ENCODE data around the gene SRSF11.
"Not testable (repeated sequence)": the region's sequence is repeated elsewhere in the genome, so short reads cannot be mapped to it uniquely, and the experiment has no call there.

The SRSF11 gene

GRCh38 chr1:70205434-70206118 lies 15.6 kb upstream of the SRSF11 start, which contains the start of gene LRRC40:
Gene LRRC40 (minus strand): TSS chr1:70205579. CDS start chr1:70205540, 39 bp downstream.
- DNase-seq = peak; percentile 96 to 99 (median 97)
- H3K36me3 Mint-ChIP-seq (ENCODE audit: insufficient read depth) = peaks cover 34% of the 10 kb centered on the region
- H3K4me1 Mint-ChIP-seq (ENCODE audit: low read depth in 2 of 2) = peaks cover 46 to 65% of the 10 kb centered on the region in 2 donors
- no peaks in the 10 kb centered on the region for H3K27me3 Mint-ChIP-seq
- peak; percentile 93 for ATAC-seq (replicated peaks)
- H3K27ac Mint-ChIP-seq = peak within 1 kb of the TSS; percentile 98 to 99
- peak within 1 kb of the TSS; percentile 95 to 96 for H3K4me3 Mint-ChIP-seq
- H3K9me3 Mint-ChIP-seq = no peaks in the 10 kb centered on the region

- Mint-ChIP-seq H3K4me1 (ENCODE audit: low read depth in 2 of 2) (peaks cover 46 to 62% of the 10 kb centered on the region in 2 donors), H3K36me3 (ENCODE audit: insufficient read depth) (peaks cover 34% of the 10 kb centered on the region), H3K4me3 (peak overlapping the region; percentile 95 to 96), H3K27ac (peak overlapping the region; percentile 98 to 99)
- ATAC-seq (replicated peaks); H3K9me3 Mint-ChIP-seq; DNase-seq; H3K27me3 Mint-ChIP-seq: not testable (repeated sequence)
Measured at GRCh38 chr1:70206833-70207232, 14.3 kb upstream of the SRSF11 start.

- ATAC-seq (replicated peaks) (no peak), DNase-seq (no peak)
- Mint-ChIP-seq H3K4me3 (peak overlapping the region; percentile 41 to 95), H3K27ac (peak overlapping the region; percentile 98 to 99), H3K36me3 (ENCODE audit: insufficient read depth) (peaks cover 38% of the 10 kb centered on the region), H3K4me1 (ENCODE audit: low read depth in 2 of 2) (peaks cover 44 to 57% of the 10 kb centered on the region in 2 donors), H3K27me3 (no peaks in the 10 kb centered on the region), H3K9me3 (no peaks in the 10 kb centered on the region)
Measured at GRCh38 chr1:70207492-70207891, 13.7 kb upstream of the SRSF11 start.

- H3K9me3 Mint-ChIP-seq = no peaks in the 10 kb centered on the region
- H3K27ac Mint-ChIP-seq = peak overlapping the region; percentile 5 to 80
- H3K36me3 Mint-ChIP-seq (ENCODE audit: insufficient read depth) = peaks cover 38% of the 10 kb centered on the region
- no peak overlapping the region for H3K4me3 Mint-ChIP-seq
- peaks cover 41 to 56% of the 10 kb centered on the region in 2 donors for H3K4me1 Mint-ChIP-seq (ENCODE audit: low read depth in 2 of 2)
- ATAC-seq (replicated peaks) = no peak
- no peaks in the 10 kb centered on the region for H3K27me3 Mint-ChIP-seq
- no peak for DNase-seq
Measured at GRCh38 chr1:70208292-70208691, 12.9 kb upstream of the SRSF11 start.

GRCh38 chr1:70210820-70211219 lies 10.4 kb upstream of the SRSF11 start:
- peaks cover 19 to 34% of the 10 kb centered on the region in 2 donors for H3K4me1 Mint-ChIP-seq (ENCODE audit: low read depth in 2 of 2)
- no peak overlapping the region for H3K4me3 Mint-ChIP-seq
- peaks cover 34% of the 10 kb centered on the region for H3K36me3 Mint-ChIP-seq (ENCODE audit: insufficient read depth)
- DNase-seq (no peak), ATAC-seq (replicated peaks) (no peak)
- H3K9me3 Mint-ChIP-seq = no peaks in the 10 kb centered on the region
- peak overlapping the region in 1 of 2 donors; percentile 5 for H3K27ac Mint-ChIP-seq
- H3K27me3 Mint-ChIP-seq = no peaks in the 10 kb centered on the region

GRCh38 chr1:70211541-70211940 lies 9.6 kb upstream of the SRSF11 start:
- Mint-ChIP-seq H3K4me1 (ENCODE audit: low read depth in 2 of 2) (peaks cover 18 to 30% of the 10 kb centered on the region in 2 donors), H3K9me3 (no peaks in the 10 kb centered on the region), H3K36me3 (ENCODE audit: insufficient read depth) (peaks cover 40% of the 10 kb centered on the region), H3K4me3 (no peak overlapping the region), H3K27ac (peak overlapping the region in 1 of 2 donors; percentile 77), H3K27me3 (no peaks in the 10 kb centered on the region)
- ATAC-seq (replicated peaks) (no peak), DNase-seq (no peak)

GRCh38 chr1:70220015-70220414 lies 1.2 kb upstream of the SRSF11 start:
- ATAC-seq (replicated peaks) (no peak), DNase-seq (no peak)
- H3K4me1 Mint-ChIP-seq (ENCODE audit: low read depth in 2 of 2) = peaks cover 22 to 41% of the 10 kb centered on the region in 2 donors
- H3K27ac Mint-ChIP-seq = peak overlapping the region in 1 of 2 donors; percentile 92
- no peaks in the 10 kb centered on the region for H3K27me3 Mint-ChIP-seq
- peaks cover 64% of the 10 kb centered on the region for H3K36me3 Mint-ChIP-seq (ENCODE audit: insufficient read depth)
- no peaks in the 10 kb centered on the region for H3K9me3 Mint-ChIP-seq
- H3K4me3 Mint-ChIP-seq = peak overlapping the region in 1 of 2 donors; percentile 89

- H3K9me3 Mint-ChIP-seq = no peaks in the 10 kb centered on the region
- ATAC-seq (replicated peaks) (no peak), DNase-seq (no peak)
- H3K4me1 Mint-ChIP-seq (ENCODE audit: low read depth in 2 of 2) = peaks cover 22 to 44% of the 10 kb centered on the region in 2 donors
- H3K27me3 Mint-ChIP-seq = no peaks in the 10 kb centered on the region
- peaks cover 59% of the 10 kb centered on the region for H3K36me3 Mint-ChIP-seq (ENCODE audit: insufficient read depth)
- peak overlapping the region; percentile 73 to 89 for H3K4me3 Mint-ChIP-seq
- H3K27ac Mint-ChIP-seq = peak overlapping the region; percentile 91 to 99
Measured at GRCh38 chr1:70220517-70221237, 503 bp upstream of the SRSF11 start.

GRCh38 chr1:70222716-70223235 lies 1.6 kb downstream of the SRSF11 start:
- DNase-seq = no peak
- Mint-ChIP-seq H3K9me3 (no peaks in the 10 kb centered on the region), H3K27me3 (no peaks in the 10 kb centered on the region), H3K4me1 (ENCODE audit: low read depth in 2 of 2) (peaks cover 27 to 51% of the 10 kb centered on the region in 2 donors), H3K27ac (peak overlapping the region; percentile 91 to 99), H3K4me3 (peak overlapping the region; percentile 73 to 89), H3K36me3 (ENCODE audit: insufficient read depth) (peaks cover 51% of the 10 kb centered on the region)
- ATAC-seq (replicated peaks) = no peak

GRCh38 chr1:70224954-70225353 lies 3.8 kb downstream of the SRSF11 start:
- H3K27ac Mint-ChIP-seq = peak overlapping the region in 1 of 2 donors; percentile 99
- peaks cover 58% of the 10 kb centered on the region for H3K36me3 Mint-ChIP-seq (ENCODE audit: insufficient read depth)
- no peak overlapping the region for H3K4me3 Mint-ChIP-seq
- DNase-seq (no peak), ATAC-seq (replicated peaks) (no peak)
- H3K9me3 Mint-ChIP-seq = no peaks in the 10 kb centered on the region
- peaks cover 30 to 54% of the 10 kb centered on the region in 2 donors for H3K4me1 Mint-ChIP-seq (ENCODE audit: low read depth in 2 of 2)
- H3K27me3 Mint-ChIP-seq = no peaks in the 10 kb centered on the region

- ATAC-seq (replicated peaks) (peak; percentile 83), DNase-seq (no peak)
- H3K4me3 Mint-ChIP-seq = peak overlapping the region; percentile 17 to 23
- no peaks in the 10 kb centered on the region for H3K9me3 Mint-ChIP-seq
- peaks cover 32 to 56% of the 10 kb centered on the region in 2 donors for H3K4me1 Mint-ChIP-seq (ENCODE audit: low read depth in 2 of 2)
- H3K27me3 Mint-ChIP-seq = no peaks in the 10 kb centered on the region
- peak overlapping the region in 1 of 2 donors; percentile 70 for H3K27ac Mint-ChIP-seq
- peaks cover 65% of the 10 kb centered on the region for H3K36me3 Mint-ChIP-seq (ENCODE audit: insufficient read depth)
Measured at GRCh38 chr1:70227439-70227838, 6.3 kb downstream of the SRSF11 start.

GRCh38 chr1:70228670-70229069 lies 7.5 kb downstream of the SRSF11 start:
- peaks cover 24 to 50% of the 10 kb centered on the region in 2 donors for H3K4me1 Mint-ChIP-seq (ENCODE audit: low read depth in 2 of 2)
- no peaks in the 10 kb centered on the region for H3K9me3 Mint-ChIP-seq
- no peak overlapping the region for H3K27ac Mint-ChIP-seq
- DNase-seq (no peak), ATAC-seq (replicated peaks) (no peak)
- H3K4me3 Mint-ChIP-seq = no peak overlapping the region
- no peaks in the 10 kb centered on the region for H3K27me3 Mint-ChIP-seq
- peaks cover 70% of the 10 kb centered on the region for H3K36me3 Mint-ChIP-seq (ENCODE audit: insufficient read depth)

GRCh38 chr1:70231475-70231874 lies 10.3 kb downstream of the SRSF11 start:
- H3K27ac Mint-ChIP-seq = peak overlapping the region in 1 of 2 donors; percentile 64
- no peaks in the 10 kb centered on the region for H3K27me3 Mint-ChIP-seq
- H3K4me3 Mint-ChIP-seq = no peak overlapping the region
- peaks cover 15 to 38% of the 10 kb centered on the region in 2 donors for H3K4me1 Mint-ChIP-seq (ENCODE audit: low read depth in 2 of 2)
- no peaks in the 10 kb centered on the region for H3K9me3 Mint-ChIP-seq
- DNase-seq (no peak), ATAC-seq (replicated peaks) (no peak)
- peaks cover 84% of the 10 kb centered on the region for H3K36me3 Mint-ChIP-seq (ENCODE audit: insufficient read depth)
